Measurements from ENCODE around the gene NHS.
"Not testable (repeated sequence)": the region's sequence is repeated elsewhere in the genome, so short reads cannot be mapped to it uniquely, and the experiment has no call there.

Gene NHS

DNA sequence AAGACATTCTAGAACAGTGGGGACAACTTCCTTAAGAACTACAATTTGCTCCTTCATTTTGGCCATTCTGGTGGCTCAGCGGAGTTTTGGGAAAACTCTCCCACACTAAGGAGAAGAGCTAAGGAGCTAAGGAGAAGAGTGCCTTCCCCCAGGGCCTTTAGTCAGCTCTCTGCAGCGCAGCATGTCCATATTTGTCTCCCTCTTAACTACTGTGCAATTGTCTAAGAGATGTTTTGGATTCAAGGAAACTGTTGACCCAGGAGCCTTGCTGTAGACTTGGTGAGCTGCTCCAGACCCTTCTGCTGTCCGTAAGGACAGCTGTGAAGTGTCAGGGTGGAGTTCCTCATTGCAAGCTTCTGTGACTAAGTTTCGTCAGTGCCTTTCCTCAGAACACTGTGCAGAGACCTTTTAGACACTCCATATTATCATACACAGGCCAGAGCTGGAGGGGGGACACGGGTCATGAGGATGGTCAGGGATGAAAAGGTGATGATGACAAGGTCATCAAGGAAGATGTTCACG lies 179.0 kb downstream of the NHS start:
- DNase-seq: no peak

DNA sequence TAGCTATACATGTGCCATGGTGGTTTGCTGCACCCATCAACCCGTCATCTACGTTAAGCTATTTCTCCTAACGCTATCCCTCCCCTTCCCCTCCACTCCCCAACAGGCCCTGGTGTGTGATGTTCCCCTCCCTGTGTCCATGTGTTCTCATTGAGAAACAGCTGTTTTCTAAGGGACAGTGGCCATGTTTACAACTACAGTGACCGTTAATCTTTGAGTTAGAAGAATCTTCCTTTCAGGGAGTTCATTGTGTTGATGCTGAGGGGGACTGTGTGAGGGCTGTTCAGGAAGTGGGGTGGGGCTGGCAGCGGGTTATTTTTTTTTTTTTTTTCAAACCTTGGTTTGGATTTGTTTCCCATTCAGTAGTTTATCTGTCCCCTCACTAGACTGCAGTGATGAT lies 179.9 kb downstream of the NHS start:
- DNase-seq: no peak

DNA sequence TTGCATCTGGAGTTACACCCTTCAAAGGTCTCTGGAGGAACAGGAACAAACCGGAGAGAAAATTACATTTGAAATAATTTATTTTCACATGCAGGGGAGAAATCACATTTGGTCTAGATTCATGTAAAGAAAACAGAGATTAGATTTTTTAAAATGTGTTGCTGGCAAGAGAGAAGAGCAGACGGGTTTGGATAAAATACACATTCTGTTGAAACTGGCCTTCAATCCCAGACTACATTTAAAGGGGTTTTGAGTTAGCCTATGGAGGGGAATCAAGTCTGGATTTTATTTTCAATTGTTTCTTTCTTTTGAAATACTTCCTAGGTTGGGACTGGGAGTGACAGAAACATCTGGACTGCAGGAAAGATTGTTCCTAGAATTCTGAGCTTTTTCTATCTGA lies 180.8 kb downstream of the NHS start:
- no peak for DNase-seq

DNA sequence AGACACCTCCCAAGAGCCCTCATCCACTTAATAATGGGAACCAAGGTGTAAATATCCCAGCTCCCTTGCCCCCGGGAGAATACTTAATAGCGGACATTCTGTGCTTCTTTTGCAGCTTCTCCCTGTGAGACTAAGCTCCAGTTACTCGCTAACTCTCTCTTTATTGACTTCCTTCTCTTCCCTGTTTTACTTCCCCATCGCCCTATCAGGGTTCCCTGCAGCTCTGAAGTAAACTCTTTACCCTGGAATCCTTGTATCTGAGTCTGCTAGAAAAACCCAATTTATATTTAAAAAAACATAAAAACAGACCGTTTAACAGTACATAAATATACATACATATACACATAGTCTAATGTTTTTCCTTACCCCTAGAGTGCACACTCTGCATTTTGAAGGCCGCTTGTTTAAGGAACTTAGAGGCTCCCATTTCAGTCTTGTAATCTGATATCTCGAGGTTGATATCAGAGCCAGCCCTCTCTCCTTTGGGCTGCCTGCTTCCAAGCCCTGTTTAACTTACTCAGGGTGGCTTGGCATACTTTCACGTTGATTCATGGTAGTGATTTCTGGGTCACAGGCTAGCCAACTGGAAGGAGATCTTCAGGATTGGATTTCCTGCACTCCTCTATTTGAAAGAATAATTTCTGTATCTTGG lies 184.9 kb downstream of the NHS start:
- no peak for DNase-seq

DNA sequence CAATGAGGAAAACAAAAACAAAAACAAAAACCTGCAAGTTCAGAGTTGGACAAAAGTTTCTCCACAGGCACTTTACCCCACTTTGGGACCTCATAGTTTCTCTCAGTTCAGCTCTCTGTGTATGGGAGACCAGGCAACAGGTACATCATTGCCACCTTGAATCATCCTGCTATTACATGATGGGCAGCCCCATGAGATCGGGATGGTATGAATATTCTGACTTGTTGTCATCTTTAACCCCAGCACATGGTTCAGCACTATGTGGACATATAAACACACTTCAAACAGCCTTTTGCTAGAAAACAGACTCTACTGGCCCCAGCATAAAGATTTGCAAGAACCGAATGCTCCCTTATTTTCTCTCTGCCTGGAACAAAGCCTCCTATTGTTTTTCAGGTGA lies 185.4 kb downstream of the NHS start:
- DNase-seq: no peak

DNA sequence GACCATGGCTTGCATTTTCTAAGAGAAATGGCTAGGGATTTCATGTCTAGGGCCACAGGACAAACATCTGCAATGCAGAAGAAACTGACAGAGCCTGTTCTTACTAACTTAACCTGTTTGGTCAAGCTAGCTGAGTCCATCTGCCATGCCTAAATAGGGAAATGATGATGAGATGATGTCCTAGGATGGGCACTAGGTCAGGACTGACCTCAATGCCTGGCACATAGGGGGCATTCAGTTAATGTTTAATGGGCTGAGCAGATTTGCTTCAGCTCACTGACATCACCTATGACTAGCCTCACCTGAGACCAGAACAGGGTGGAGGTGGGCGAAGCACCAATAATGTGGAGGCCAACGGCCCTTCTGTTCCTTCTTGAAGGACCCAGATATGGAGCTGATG lies 188.1 kb downstream of the NHS start:
- DNase-seq: no peak

DNA sequence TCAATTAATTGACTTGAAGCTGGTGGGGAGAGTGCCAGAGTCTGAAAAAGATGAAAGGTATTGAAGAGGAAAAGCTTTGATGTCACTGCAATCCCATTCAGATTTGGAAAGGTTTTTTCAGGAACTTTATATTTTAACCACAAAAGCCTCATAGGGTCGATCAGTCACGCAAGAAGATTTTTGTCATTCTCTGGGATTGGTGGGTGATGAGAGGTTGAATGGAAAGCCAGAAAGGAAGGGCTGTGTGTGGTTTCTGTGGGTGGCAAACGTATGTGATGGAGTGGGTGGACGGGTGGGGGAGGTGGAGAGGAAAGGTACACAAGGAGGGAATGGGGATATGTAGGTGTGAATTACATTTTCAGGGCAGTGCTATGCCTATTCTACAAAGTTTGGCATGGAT lies 188.5 kb downstream of the NHS start:
- no peak for DNase-seq

DNA sequence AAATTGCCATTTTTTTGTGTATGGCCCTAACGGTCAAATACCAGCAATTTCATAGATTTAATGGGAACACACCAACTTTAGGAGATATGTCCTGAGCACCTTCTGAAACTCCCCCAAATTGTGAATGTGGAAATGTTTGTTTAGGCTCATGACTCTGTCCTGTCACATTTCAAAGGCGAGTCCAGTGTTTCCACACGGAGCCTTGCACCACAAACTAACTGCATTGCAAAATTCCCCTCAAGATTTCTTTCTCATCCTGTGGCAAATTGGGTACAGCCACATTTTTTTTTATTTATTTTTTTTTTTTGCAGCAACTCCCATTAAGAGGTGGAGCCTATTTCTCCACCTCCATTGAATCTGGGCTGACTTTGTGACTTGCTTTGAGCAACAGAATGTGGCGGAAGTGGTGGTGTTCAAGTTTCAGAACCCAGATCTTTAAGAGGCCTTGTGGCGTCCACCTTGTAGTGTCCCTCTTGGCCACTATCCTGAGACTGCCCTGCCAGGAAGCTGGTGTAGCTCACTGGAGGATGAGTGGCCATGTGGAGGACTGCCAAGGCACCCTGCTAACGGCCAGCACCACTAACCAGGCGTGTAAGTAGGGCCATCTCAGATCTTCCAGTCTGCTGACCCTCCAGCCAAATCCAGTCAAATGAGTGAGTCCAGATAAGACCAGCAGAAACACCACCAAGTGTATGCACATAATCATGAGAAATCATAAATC lies 189.8 kb downstream of the NHS start:
- no peak for DNase-seq

DNA sequence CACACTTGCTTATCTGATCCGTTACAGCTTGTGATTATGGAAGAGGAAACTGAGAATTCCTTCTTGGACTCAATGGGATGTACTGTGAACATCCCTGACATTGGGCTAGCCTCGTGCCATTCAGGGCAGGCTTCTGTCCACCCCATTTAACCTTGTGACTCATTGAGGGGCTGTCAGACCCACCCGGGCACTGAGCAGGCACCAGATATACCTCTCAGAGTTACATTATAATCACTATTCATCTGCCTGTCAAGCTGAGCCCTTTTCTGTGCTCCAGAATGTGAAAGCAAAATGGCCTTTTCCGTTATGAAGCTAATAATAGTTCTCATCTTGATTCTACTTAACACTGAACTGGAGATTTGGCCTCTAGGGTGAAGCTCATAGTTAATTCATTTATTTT lies 191.7 kb downstream of the NHS start:
- DNase-seq: no peak

DNA sequence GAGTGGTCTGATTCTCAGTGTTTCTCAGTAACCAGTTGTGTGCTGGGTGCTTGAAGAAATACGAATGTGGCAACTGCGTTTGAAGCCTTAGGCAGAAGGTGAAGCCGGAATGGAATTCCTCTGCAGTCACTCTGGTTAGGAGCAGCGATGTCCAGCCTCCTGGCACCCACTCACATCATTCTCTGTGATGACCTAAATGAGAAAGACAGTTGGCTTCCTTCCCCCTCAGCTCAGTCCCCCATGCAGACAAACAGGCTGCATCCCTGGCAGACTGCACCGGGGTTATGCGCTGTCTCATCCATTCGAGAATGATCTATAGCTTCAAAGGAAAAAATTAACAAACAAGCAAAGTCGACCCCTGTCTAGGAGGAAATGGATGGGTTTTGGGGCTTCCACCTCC lies 192.2 kb downstream of the NHS start:
- DNase-seq: no peak

DNA sequence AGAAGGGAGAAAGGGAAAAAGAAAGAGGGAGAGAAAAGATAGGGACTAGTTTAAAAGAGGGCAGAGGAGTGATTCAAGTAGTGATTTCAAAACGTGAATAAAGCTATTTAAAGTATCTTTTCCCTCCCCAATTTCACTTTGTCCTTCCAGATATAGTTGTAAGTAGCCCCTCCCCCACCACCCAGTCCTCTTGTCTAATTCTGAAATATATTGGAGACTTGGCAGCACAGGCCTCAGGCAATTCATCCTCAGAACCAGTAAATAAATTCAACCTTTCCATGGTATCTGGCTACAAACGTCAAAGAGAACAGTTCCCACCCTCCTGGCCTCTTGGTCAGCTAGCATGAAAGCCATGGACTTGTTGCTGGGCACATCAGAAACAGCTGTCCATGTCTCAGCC lies 192.8 kb downstream of the NHS start:
- DNase-seq: no peak

DNA sequence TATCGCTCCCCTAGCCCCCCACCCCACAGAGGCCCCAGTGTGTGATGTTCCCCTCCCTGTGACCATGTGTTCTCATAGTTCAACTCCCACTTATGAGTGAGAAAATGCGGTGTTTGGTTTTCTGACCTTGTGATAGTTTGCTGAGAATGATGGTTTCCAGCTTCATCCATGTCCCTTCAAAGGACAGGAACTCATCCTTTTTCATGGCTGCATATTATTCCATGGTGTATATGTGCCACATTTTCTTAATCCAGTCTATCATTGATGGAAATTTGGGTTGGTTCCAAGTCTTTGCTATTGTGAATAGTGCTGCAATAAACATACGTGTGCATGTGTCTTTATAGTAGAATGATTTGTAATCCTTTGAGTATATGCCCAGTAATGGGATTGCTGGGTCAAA lies 193.8 kb downstream of the NHS start:
- DNase-seq: not testable (repeated sequence)

DNA sequence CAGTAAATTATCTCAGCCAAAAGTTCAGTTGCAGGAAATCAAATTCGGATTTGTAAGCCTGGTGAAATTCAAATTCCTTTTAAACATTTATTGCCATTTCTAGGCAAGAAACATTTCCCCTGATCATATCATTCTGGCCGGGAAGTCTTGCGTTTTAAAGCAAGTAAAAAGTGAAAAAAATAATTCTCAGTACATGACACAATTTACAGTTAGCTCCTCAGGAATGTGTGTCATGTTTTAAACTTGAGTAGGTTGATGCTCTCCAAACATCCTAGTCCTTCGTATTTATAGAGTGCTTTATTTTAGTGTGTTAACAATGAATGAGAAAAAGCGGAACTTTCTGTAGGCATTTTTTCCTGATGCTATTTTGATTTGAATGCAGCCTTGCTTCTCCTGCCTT lies 204.0 kb downstream of the NHS start:
- DNase-seq: no peak

DNA sequence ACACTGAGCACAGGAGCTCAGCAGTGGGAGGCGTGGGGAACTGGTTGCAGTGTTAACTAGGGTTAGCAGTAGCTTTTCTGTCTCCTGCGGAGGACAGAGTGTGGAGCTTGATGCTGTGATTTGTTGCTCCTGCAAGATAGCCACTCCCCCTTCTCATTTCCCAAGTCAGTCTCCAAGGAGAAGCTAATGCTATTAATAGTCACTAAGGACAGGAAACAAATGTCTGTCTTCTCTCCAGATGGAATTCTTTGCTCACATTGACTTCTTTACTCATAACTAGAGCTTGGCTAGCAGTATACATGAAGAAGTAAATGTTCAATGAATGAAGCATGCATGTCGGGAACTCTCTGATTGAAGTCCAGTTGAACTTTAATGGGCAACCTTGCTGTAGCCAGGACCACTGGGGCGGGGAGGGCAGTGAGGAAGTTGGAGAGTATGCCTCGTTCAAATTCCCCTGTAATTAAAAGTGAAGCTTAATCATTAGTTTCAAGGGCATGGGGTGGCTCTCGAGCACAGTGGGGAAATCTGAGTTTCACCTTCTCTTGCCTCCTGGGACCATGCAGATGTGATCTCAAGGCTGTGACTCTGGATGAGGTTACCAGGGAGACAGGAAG lies 205.6 kb downstream of the NHS start:
- DNase-seq: no peak

DNA sequence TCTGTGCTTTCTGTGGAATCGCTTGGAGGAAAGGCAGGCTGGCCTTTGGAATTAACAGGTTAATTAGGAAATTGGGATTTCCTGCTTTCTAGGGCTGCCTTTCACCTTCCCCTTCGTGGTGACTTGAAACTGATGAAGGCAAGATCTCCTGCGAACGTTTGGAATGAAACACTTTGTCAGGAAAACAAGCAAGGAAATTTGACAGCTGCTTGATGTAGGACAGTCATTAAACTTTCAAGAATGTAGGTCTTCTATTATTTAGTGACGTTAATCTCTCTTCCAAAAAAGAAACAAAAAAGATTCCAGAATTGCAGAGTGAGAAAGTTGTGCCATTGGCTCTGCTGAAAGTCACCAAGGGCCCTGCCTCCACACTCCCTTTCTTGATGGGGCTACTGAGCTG lies 206.6 kb downstream of the NHS start:
- no peak for DNase-seq

DNA sequence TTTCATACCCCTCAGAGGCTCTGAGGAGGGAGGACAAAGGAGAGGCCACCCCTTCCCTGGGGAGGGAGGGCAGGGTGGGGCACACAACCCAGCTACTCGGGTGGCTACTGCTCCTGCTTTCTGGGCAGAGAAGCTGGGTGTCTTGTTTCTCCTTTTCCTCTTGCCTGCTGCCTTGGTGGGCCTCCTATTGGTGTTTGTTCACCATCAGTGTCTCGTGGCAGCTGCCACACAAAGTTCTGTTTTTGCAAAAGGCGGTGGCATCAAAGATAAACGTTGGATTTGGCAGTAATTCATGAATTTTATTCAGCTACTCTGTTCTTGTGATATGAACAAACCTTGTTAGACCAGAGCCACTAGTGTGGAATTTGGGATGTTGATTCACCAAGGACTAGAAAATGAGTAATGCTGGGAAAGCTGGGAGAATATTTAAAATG lies 209.3 kb downstream of the NHS start:
- DNase-seq: no peak

DNA sequence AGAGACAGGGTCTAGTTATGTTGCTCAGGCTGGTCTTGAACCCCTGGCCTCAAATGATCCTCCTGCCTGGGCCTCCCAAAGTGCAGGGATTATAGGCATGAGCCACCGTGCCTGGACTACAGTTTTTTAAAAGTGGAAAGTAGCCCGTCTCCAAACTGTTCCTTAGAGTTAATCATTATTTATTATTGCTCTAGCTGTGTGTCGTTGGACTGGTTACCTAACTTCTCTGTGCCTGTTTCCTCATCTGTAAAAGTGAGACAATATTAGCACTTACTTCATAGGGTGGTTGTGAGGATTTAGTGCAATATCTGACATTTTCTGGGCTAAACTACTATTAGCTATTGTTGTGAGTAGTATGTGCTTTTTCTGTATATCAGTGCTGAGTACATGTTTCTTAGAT lies 210.0 kb downstream of the NHS start:
- no peak for DNase-seq

DNA sequence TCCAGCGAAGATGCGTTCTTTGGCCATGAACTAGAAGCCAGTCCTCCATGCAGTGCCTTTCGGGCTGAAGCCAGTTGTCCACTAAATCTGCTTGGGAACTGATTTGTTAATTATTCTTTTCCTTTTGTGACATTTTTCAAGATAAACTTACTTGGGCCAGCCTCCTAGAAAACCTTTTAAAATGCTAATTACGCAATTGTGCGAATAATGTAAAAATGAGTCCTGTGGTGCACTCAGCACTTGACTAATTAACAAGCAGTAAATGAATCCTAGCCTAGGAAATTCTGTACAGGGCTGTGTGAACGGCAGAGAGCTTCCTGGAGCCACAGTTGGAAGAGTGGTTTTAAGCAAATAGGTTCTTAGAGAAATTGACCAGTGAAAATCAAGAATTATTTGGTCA lies 212.4 kb downstream of the NHS start:
- DNase-seq: no peak

DNA sequence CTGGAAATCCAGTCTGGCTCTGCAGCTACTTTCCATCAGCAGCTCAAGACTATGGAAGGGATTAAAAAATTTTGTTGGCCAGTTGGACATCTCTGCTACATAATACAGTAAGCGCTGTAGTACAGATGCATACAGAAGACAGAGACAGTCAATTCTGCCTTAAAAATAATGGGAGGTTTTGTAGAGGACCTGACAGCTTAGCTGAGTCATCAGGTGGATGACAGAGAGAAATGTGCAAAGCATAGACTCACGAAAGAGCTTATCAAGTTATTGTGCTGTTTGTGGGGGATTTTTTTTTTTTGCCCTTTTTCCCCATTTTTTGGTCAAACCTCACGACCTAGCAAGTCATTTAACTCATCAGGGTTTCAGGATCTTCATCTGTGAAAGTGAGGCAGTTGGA lies 213.3 kb downstream of the NHS start:
- DNase-seq: no peak

DNA sequence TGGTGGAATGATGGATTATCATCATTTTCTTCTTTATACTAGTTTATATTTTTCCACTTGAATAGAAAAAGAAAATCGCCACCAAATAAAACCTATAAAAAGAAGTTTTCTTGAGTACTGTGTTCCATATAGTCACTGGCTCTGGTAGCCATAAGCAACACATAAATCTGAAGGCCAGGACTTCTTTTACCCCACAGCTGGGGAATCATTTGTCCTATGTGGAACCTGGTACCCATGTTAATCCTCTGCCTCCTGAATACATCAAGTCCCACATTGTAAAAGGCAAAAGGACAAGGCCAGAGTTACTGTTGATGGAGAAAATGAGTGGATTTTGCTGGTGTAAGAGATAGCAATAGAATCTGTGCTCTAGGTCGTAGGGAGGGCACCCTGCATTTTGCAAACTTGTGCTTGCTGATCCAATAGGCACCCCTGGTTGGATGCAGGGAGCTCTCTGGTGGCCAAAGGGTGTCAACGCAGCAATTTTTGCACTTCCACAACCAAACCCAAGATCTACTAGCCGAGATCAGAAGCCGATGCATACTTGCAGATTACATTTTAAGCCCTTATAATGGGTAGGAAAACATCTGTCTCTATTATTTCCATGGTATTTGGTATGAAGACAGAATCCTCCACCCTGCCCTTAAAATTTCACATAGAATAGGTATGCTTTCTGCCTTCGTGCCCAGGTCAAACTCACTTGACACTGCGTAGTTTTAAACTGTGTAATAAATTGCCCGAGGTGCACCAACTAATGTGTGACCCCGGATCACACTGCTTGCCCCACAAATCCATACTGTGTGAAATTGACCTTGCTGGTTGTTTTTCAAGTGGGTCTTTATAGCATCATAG lies 216.1 kb downstream of the NHS start:
- peak; percentile 58 for DNase-seq

DNA sequence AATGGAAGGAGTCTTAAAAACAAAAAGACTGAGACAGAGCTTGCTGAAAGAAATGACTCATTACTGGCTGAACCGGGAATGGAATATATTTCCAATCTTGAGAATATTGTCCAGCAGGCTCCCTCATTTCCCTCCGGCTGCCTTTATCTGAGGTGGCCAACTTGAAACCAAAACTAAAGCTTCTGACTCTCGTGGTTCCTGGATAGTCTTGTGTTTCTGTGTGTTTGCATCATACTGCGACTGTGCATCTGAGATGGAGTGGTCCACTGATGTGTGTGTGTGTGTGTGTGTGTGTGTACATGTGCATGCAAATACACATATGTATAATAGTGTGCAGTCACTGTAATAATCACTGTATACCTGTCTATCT lies 216.7 kb downstream of the NHS start:
- DNase-seq: peak; percentile 17

DNA sequence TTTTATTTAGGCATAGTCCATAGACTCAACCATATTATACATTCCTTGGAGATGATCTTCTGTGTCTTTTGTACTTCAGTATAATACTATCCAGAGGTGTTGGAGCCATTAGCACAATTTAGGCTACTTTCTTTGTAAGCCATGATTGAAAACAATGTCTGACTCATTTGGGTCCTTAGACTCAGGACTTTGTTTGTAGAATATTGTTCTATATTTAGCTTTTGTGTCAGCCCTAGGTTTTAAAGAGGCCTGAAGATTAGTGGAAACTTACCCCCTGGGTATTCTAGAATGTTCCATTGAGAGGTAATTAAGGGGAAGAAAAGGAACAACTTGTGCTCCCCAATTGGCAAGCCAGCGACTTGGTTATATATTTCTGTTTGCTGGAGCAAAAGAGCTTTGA lies 217.1 kb downstream of the NHS start:
- DNase-seq: no peak

DNA sequence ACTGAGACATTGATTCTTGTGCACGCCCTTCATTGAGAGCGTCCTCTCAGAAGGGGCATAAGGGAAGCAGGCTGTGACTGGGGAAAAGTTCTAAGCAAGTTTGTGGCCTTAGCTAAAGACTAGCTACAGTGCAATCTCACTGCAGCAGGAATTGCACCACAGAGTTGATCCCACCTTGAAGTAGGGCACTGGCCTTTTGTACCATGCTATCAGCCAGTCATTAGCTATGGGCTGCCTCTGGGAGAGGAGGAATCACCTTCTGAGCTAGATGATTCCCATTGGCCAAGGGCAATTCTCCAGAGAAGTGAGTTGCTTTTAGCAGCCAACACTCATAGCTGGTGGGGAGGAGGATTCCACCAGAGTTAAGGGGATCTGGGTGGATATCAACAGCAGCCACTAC lies 219.7 kb downstream of the NHS start:
- no peak for DNase-seq

All from activated CD4-positive, alpha-beta T cell treated with anti-CD3 and anti-CD28 coated beads for 48 hours (primary cell).